DND-41 (cell line): ENCODE results near the gene SLC37A3.

Source experiments
- CTCF ChIP-seq: IDR thresholded peaks from 2 replicates; pipeline ENCODE4 v1.5.1; 2012; ENCODE audit warnings: borderline replicate concordance, low read length, moderate library complexity, mild to moderate bottlenecking; ENCODE audit not compliant: poor library complexity, severe bottlenecking; ENCODE audit errors: extremely low read depth
- EZH2 ChIP-seq: IDR thresholded peaks from 3 replicates; pipeline ENCODE4 v1.6.1; 2012; ENCODE audit warnings: borderline replicate concordance, low read depth, mild to moderate bottlenecking, moderate library complexity, low read length, inconsistent platforms; ENCODE audit not compliant: severe bottlenecking

GRCh38 chr7:140369294-140369693 is 29.0 kb downstream of the SLC37A3 start:
- no peak for TF ChIP-seq CTCF
- TF ChIP-seq EZH2 = no peak
